ENCODE results near the gene LRTM2.

GRCh38 chr12:1873531-1874510 is 53.5 kb downstream of the LRTM2 start:
- no peak for TF ChIP-seq CTCF (conservative IDR thresholded peaks at IDR 0.05)
- TF ChIP-seq EZH2 (IDR thresholded peaks at IDR 0.05; ENCODE audit: low read depth) = no peak

All from PC-9 (cell line).